Epithelial cell of esophagus (primary cell): ENCODE data around the gene PAQR6.
A peak's percentile ranks its signal among the peaks of the same experiment; 100 is the strongest.

Experiments used
- DNase-seq: peaks from one replicate; pipeline ENCODE4 v3.0.0; 2010; ENCODE audit warnings: low read depth
- H3K4me3 ChIP-seq: 2 replicates; pipeline ENCODE4 v1.5.1; 2011; ENCODE audit warnings: mild to moderate bottlenecking, low read length, control low read depth
- CTCF ChIP-seq: IDR thresholded peaks from 2 replicates; pipeline ENCODE4 v1.5.1; 2011; ENCODE audit warnings: low read depth, mild to moderate bottlenecking, low read length, control low read depth, inconsistent platforms; ENCODE audit not compliant: insufficient read depth; ENCODE audit errors: missing control alignments

Gene PAQR6

GRCh38 chr1:156286061-156286460 is 38.2 kb upstream of the PAQR6 start:
- no peak for TF ChIP-seq CTCF
- H3K4me3 ChIP-seq, result peak overlapping the region; percentile 2
- no peak for DNase-seq

GRCh38 chr1:156285437-156285836 is 37.6 kb upstream of the PAQR6 start:
- peak overlapping the region; percentile 77 for H3K4me3 ChIP-seq
- DNase-seq, result no peak
- TF ChIP-seq CTCF, result no peak

- TF ChIP-seq CTCF, result no peak
- peak; percentile 86 for DNase-seq
- peak overlapping the region; percentile 77 for H3K4me3 ChIP-seq
Observed at GRCh38 chr1:156284757-156285156, 36.9 kb upstream of the PAQR6 start.

- TF ChIP-seq CTCF, result no peak
- H3K4me3 ChIP-seq, result peak within 1 kb of the TSS; percentile 85
- DNase-seq, result peak; percentile 88
Observed at GRCh38 chr1:156284112-156284511, 36.3 kb upstream of the PAQR6 start, which contains the start of gene TMEM79. TMEM79 (plus strand) TSS chr1:156284325; CDS start chr1:156285227, 902 bp downstream.

GRCh38 chr1:156283521-156283920 is 35.7 kb upstream of the PAQR6 start:
- peak overlapping the region; percentile 85 for H3K4me3 ChIP-seq
- DNase-seq, result no peak
- TF ChIP-seq CTCF, result no peak

GRCh38 chr1:156282479-156283222 is 34.8 kb upstream of the PAQR6 start, which contains the start of gene SMG5:
SMG5 (minus strand) TSS chr1:156282825; CDS start chr1:156282680, 145 bp downstream.
- H3K4me3 ChIP-seq, result peak within 1 kb of the TSS; percentile 85
- no peak for TF ChIP-seq CTCF
- DNase-seq, result peak; percentile 99
